SK-N-SH (cell line): ENCODE data around the gene LILRA6. TPM values are rescaled to one million over a fixed set of nuclear protein-coding genes. Genes with fewer than 3 reads are reported as not detected.

Source experiments
- CTCF ChIA-PET: fragments of 300-600, 350-600 bp; formaldehyde crosslinking; extraction: SDS; loops from one replicate; lab custom pipeline; 2021; lab: Yijun Ruan, JAX
- POLR2A ChIA-PET: fragments of 350-600 bp; sonication (Branson Sonifier 250); formaldehyde crosslinking; extraction: SDS; loops from one replicate; lab custom pipeline; 2020; ENCODE audit warnings: antibody characterized with exemption, inconsistent platforms; lab: Yijun Ruan, JAX
- DNase-seq: peaks from one replicate; pipeline ENCODE4 v3.0.0; 2012
- H2AFZ ChIP-seq: fragments of 200-600 bp; sonication (generic); 2 replicates; pipeline ENCODE4 v1.8.1; 2016; ENCODE audit warnings: antibody characterized with exemption, mild to moderate bottlenecking, low read depth
- H3F3A ChIP-seq: fragments of 200-600 bp; sonication (generic); replicated peaks from 2 replicates; pipeline ENCODE3; 2016; ENCODE audit warnings: antibody characterized with exemption, mild to moderate bottlenecking; ENCODE audit not compliant: insufficient read depth
- H3K27ac ChIP-seq, 2 experiments: fragments of 200-500 bp in 1 of 2; fragments of 200-600 bp in 1 of 2; sonication (Bioruptor generic) in 1 of 2; sonication (generic), shearing (Covaris generic) in 1 of 2; 2 replicates each; pipeline versions ENCODE4 v1.5.1 to v1.6.1; 2014 to 2016; ENCODE audit warnings: low read depth in 2 of 2, inconsistent platforms in 1 of 2, low read length in 1 of 2, mild to moderate bottlenecking in 1 of 2, mixed read lengths in 1 of 2
- H3K27me3 ChIP-seq: fragments of 200-600 bp; sonication (generic), shearing (Covaris generic); 2 replicates; pipeline ENCODE4 v1.6.1; 2016; ENCODE audit warnings: mixed run types; ENCODE audit not compliant: insufficient read depth
- H3K36me3 ChIP-seq, 2 experiments: fragments of 200-500 bp in 1 of 2; fragments of 200-600 bp in 1 of 2; sonication (Bioruptor generic) in 1 of 2; sonication (generic) in 1 of 2; replicated peaks in 1 of 2; 2 replicates each; pipeline versions ENCODE3 to v1.5.1; 2014 to 2016; ENCODE audit warnings: low read length in 1 of 2, mild to moderate bottlenecking in 1 of 2; ENCODE audit not compliant: insufficient read depth in 2 of 2, control insufficient read depth in 1 of 2
- H3K4me1 ChIP-seq, 2 experiments: fragments of 200-500 bp in 1 of 2; fragments of 200-600 bp in 1 of 2; sonication (Bioruptor generic) in 1 of 2; sonication (generic), shearing (Covaris generic) in 1 of 2; 2 replicates each; pipeline versions ENCODE4 v1.5.1 to v1.6.1; 2014 to 2016; ENCODE audit warnings: low read depth in 1 of 2, low read length in 1 of 2, mixed run types in 1 of 2; ENCODE audit not compliant: insufficient read depth in 2 of 2, control insufficient read depth in 1 of 2
- H3K4me2 ChIP-seq: fragments of 200-600 bp; sonication (generic), shearing (Covaris generic); 2 replicates; pipeline ENCODE4 v1.6.1; 2017; ENCODE audit warnings: mixed run types
- H3K4me3 ChIP-seq, 2 experiments: fragments of 200-500 bp in 1 of 2; fragments of 200-600 bp in 1 of 2; sonication (Bioruptor generic) in 1 of 2; sonication (generic), shearing (Covaris generic) in 1 of 2; 2 replicates each; pipeline versions ENCODE4 v1.5.1 to v1.8.1; 2014 to 2016; ENCODE audit warnings: low read depth in 2 of 2, inconsistent platforms in 1 of 2, low read length in 1 of 2, mild to moderate bottlenecking in 1 of 2, mixed read lengths in 1 of 2, moderate library complexity in 1 of 2
- H3K79me2 ChIP-seq: fragments of 200-600 bp; sonication (generic); 2 replicates; pipeline ENCODE4 v1.8.1; 2017; ENCODE audit warnings: mild to moderate bottlenecking; ENCODE audit not compliant: insufficient read depth
- H3K9ac ChIP-seq: fragments of 200-600 bp; sonication (generic); 2 replicates; pipeline ENCODE4 v1.6.1; 2017; ENCODE audit warnings: mixed run types
- H3K9me2 ChIP-seq: fragments of 200-600 bp; sonication (generic); 2 replicates; pipeline ENCODE4 v1.6.1; 2017; ENCODE audit warnings: mixed run types
- H3K9me3 ChIP-seq: fragments of 200-600 bp; sonication (generic); 2 replicates; pipeline ENCODE4 v1.6.1; 2017; ENCODE audit warnings: mixed run types, mild to moderate bottlenecking, moderate library complexity
- H4K20me1 ChIP-seq: fragments of 200-600 bp; sonication (generic); 2 replicates; pipeline ENCODE4 v1.6.1; 2017; ENCODE audit warnings: mild to moderate bottlenecking, mixed run types; ENCODE audit not compliant: insufficient read depth
- CHD2 ChIP-seq: fragments of 150-350 bp; IDR thresholded peaks from 2 replicates; pipeline ENCODE4 v1.6.1; 2018; ENCODE audit warnings: low read length; ENCODE audit not compliant: partially characterized antibody
- CTCF ChIP-seq: fragments of 200-600 bp; sonication (generic); IDR thresholded peaks from 2 replicates; pipeline ENCODE4 v1.6.1; 2017; ENCODE audit warnings: antibody characterized with exemption, mild to moderate bottlenecking, moderate library complexity
- ELF1 ChIP-seq: IDR thresholded peaks from 2 replicates; pipeline ENCODE4 v1.4.0; 2012
- EZH2phosphoT487 ChIP-seq: fragments of 200-600 bp; sonication (generic); IDR thresholded peaks from 2 replicates; pipeline ENCODE4 v1.6.1; 2017; ENCODE audit warnings: low read depth, mixed run types, mild to moderate bottlenecking, antibody characterized with exemption, moderate library complexity, borderline replicate concordance
- MEF2A ChIP-seq: IDR thresholded peaks from 2 replicates; pipeline ENCODE4 v1.4.0; 2012; ENCODE audit warnings: low read depth, borderline replicate concordance
- POLR2AphosphoS5 ChIP-seq: IDR thresholded peaks from 2 replicates; pipeline ENCODE4 v1.6.1; 2012; ENCODE audit warnings: low read depth, low read length
- REST ChIP-seq: IDR thresholded peaks from 2 replicates; pipeline ENCODE4 v1.6.1; 2012; ENCODE audit warnings: mild to moderate bottlenecking, low read depth, low read length, moderate library complexity
- SIN3A ChIP-seq: IDR thresholded peaks from 2 replicates; pipeline ENCODE4 v1.6.1; 2012; ENCODE audit warnings: low read depth, mild to moderate bottlenecking, low read length, moderate library complexity, borderline replicate concordance
- TAF1 ChIP-seq: IDR thresholded peaks from 2 replicates; pipeline ENCODE4 v1.6.1; 2012; ENCODE audit warnings: low read depth, mild to moderate bottlenecking, low read length, moderate library complexity, borderline replicate concordance
- TCF12 ChIP-seq: IDR thresholded peaks from 2 replicates; pipeline ENCODE4 v1.4.0; 2012
- WGBS: methylation state at CpG from one replicate; pipeline ENCODE4 v1.1.6; 2017; ENCODE audit warnings: low lambda C conversion rate; 5-methylcytosine and 5-hydroxymethylcytosine counted together
- polyA plus RNA-seq, 3 experiments: library from polyadenylated mRNA; depleted of rRNA; stranded (reverse); fragments of >200 nt; gene quantifications; 2 replicates each; pipeline ENCODE4 v1.2.3, GENCODE V29; 2012

Gene LILRA6
- polyA plus RNA-seq, 1 of the 3 experiments (the other 2 are of a cell fraction), result not detected

GRCh38 chr19:54189145-54189734 lies 53.4 kb downstream of the LILRA6 start, which contains the start of gene MBOAT7:
MBOAT7 (minus strand) TSS chr19:54189580; CDS start chr19:54188508, 1,072 bp downstream.
- CTCF ChIA-PET, result interaction anchor here (0.9 to 1.7 kb wide), 7 partner anchors 9 to 77 kb away, joined by 4 to 7 read pairs (median 6); partner anchors contain the start of gene TMC4
- H3F3A ChIP-seq, result peaks cover 7% of the 10 kb centered on the region
- H2AFZ ChIP-seq, result peak within 1 kb of the TSS; percentile 82; the same call in 1 of the 2 replicates
- peak; percentile 94 for DNase-seq
- H3K9me2 ChIP-seq, result no peaks in the 10 kb centered on the region
- 0% methylated on average over 25 of the region's 64 CpGs for WGBS
- H3K36me3 ChIP-seq, result peaks cover 21 to 23% of the 10 kb centered on the region in 2 experiments
- H3K4me3 ChIP-seq, result peak within 1 kb of the TSS; percentile 84 to 100
- no peaks in the 10 kb centered on the region for H3K27me3 ChIP-seq
- POLR2A ChIA-PET, result interaction anchor here (0.5 to 4.1 kb wide), 9 partner anchors 12 to 428 kb away, joined by 3 to 50 read pairs (median 3); partner anchors contain the start of genes LENG1, MYADM and RPS9
- peak within 1 kb of the TSS; percentile 96 to 97 for H3K27ac ChIP-seq
- H3K9ac ChIP-seq, result peak within 1 kb of the TSS; percentile 92
- no peaks in the 10 kb centered on the region for H3K9me3 ChIP-seq
- H3K4me2 ChIP-seq, result peak within 1 kb of the TSS; percentile 90
- peak; percentile 63; the same call in 1 of the 2 replicates for TF ChIP-seq POLR2AphosphoS5
- TF ChIP-seq TAF1, result 0 out of 2 replicates have a peak, but pooled peaks have one; percentile 55
- no peak for TF ChIP-seq EZH2phosphoT487
- peak; percentile 26; the same call in 1 of the 2 replicates for TF ChIP-seq SIN3A
- TF ChIP-seq CTCF, result peak; percentile 33
- TF ChIP-seq MEF2A, result no peak
- TF ChIP-seq CHD2, result peak; percentile 10
- no peak for TF ChIP-seq REST
- TF ChIP-seq ELF1, result no peak
- no peak for TF ChIP-seq TCF12
- no peaks in the 10 kb centered on the region for H4K20me1 ChIP-seq
- peaks cover 0 to 15% of the 10 kb centered on the region in 2 experiments; a peak in 1 of 4 replicates for H3K4me1 ChIP-seq
- peaks cover 72% of the 10 kb centered on the region for H3K79me2 ChIP-seq
